NT2/D1 (cell line): ENCODE data around the gene COPS2.

Experiments
- SUZ12 ChIP-seq: IDR thresholded peaks from 2 replicates; pipeline ENCODE4 v1.6.1; 2011; ENCODE audit not compliant: insufficient read length, insufficient read depth; ENCODE audit errors: extremely low read depth
- ZNF274 ChIP-seq: IDR thresholded peaks from 2 replicates; pipeline ENCODE4 v1.6.1; 2011; ENCODE audit warnings: mild to moderate bottlenecking, low read depth, low read length

DNA sequence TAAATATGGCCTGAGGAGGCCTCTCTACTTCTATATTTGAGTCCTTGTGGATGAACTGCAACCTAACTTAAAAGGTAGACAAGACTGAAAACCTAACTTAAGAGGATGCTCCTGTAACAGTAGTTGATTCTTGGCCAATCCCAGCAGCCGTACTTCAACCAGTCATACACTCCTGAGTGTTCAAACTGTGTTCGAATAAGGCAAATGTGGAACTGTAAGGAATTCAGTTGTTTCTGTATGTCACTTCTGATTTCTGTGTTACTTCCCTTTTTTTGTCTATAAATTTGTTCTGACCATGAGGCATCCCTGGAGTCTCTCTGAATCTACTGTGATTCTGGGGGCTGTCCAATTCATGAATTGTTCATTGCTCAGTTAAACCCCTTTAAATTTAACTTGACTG lies 35.2 kb upstream of the COPS2 start:
- no peak for TF ChIP-seq ZNF274
- TF ChIP-seq SUZ12: no peak
